HepG2 (cell line): ENCODE measurements around the gene PDE9A. TPM values are rescaled to one million over a fixed set of nuclear protein-coding genes. Genes with fewer than 3 reads are reported as not detected.
"Not testable (repeated sequence)": the region's sequence is repeated elsewhere in the genome, so short reads cannot be mapped to it uniquely, and the experiment has no call there.

Experiments
- ATAC-seq: fragments of 200-7000 bp; cut with Tn5 transposase; 3 replicates; pipeline ENCODE4 v1.9.1; 2020; ENCODE audit warnings: mild to moderate bottlenecking, moderate library complexity
- BruUV-seq: library from RNA; stranded (reverse); fragments of 400-500 nt; replicated peaks from 2 replicates; lab custom pipeline; 2021; lab: Mats Ljungman, UMichigan
- CTCF ChIA-PET: fragments of 300-600 bp; formaldehyde crosslinking; extraction: SDS; loops from one replicate; lab custom pipeline; 2021; ENCODE audit warnings: low total read pairs, inconsistent platforms, low intra/inter-chr PET ratio; lab: Yijun Ruan, JAX
- POLR2A ChIA-PET: fragments of 350-600 bp; sonication (Branson Sonifier 250); formaldehyde crosslinking; loops from one replicate; lab custom pipeline; 2020; ENCODE audit warnings: antibody characterized with exemption, inconsistent platforms; lab: Yijun Ruan, JAX
- DNase-seq: peaks from one replicate; pipeline ENCODE4 v3.0.0-alpha.2; 2015; ENCODE audit warnings: low spot score
- FAIRE-seq: peaks from 3 replicates; lab custom pipeline; 2011; peaks lifted over from hg19 to GRCh38; lab: Jason Lieb, UNC
- H2AFZ ChIP-seq: one replicate; pipeline ENCODE4 v1.6.1; 2011; ENCODE audit warnings: low read length, inconsistent platforms
- H3K27ac ChIP-seq: fragments of 300-600 bp; 3 replicates; pipeline ENCODE4 v1.8.0; 2011; ENCODE audit warnings: mixed run types, mild to moderate bottlenecking, mixed read lengths, low read length, inconsistent platforms; ENCODE audit not compliant: insufficient read depth; ENCODE audit errors: extremely low read length
- H3K27me3 ChIP-seq, 2 experiments: fragments of 200-600 bp in 1 of 2; 2 replicates in 1 of 2; 3 replicates in 1 of 2; pipeline versions ENCODE4 v1.6.0 to v1.8.0; 2011; ENCODE audit warnings: low read length in 2 of 2, mild to moderate bottlenecking in 2 of 2, moderate library complexity in 2 of 2, inconsistent platforms in 1 of 2; ENCODE audit not compliant: insufficient read depth in 2 of 2, control insufficient read depth in 1 of 2
- H3K36me3 ChIP-seq, 2 experiments: fragments of 200-600 bp in 1 of 2; replicated peaks in 1 of 2; 2 replicates in 1 of 2; 3 replicates in 1 of 2; pipeline versions ENCODE4 v1.5.1 to v1.8.0; 2011; ENCODE audit warnings: low read length in 2 of 2, inconsistent platforms in 1 of 2; ENCODE audit not compliant: insufficient read depth in 2 of 2, control insufficient read depth in 1 of 2
- H3K4me1 ChIP-seq: 2 replicates; pipeline ENCODE4 v1.5.1; 2012; ENCODE audit warnings: low read length, inconsistent platforms; ENCODE audit not compliant: insufficient read depth
- H3K4me2 ChIP-seq: 2 replicates; pipeline ENCODE4 v1.6.0; 2011; ENCODE audit warnings: low read depth, low read length, inconsistent platforms
- H3K4me3 ChIP-seq, 3 experiments: fragments of 200-600 bp in 1 of 3; sonication (generic), shearing (Covaris generic) in 1 of 3; replicated peaks in 1 of 3; 2 replicates each; pipeline ENCODE4 v1.5.1; 2011 to 2016; ENCODE audit warnings: low read length in 3 of 3, inconsistent platforms in 2 of 3, low read depth in 2 of 3, mild to moderate bottlenecking in 2 of 3, control low read depth in 1 of 3, mixed read lengths in 1 of 3; ENCODE audit not compliant: insufficient read depth in 1 of 3
- H3K79me2 ChIP-seq: one replicate; pipeline ENCODE4 v1.6.1; 2011; ENCODE audit warnings: low read length, inconsistent platforms; ENCODE audit not compliant: insufficient read depth
- H3K9ac ChIP-seq: 2 replicates; pipeline ENCODE4 v1.6.0; 2011; ENCODE audit warnings: mild to moderate bottlenecking, low read depth, low read length, inconsistent platforms; ENCODE audit not compliant: insufficient read depth
- H3K9me3 ChIP-seq: 2 replicates; pipeline ENCODE4 v1.5.1; 2012; ENCODE audit warnings: mild to moderate bottlenecking, low read length
- H4K20me1 ChIP-seq: 2 replicates; pipeline ENCODE4 v1.6.0; 2011; ENCODE audit warnings: inconsistent platforms, mild to moderate bottlenecking, low read length, moderate library complexity; ENCODE audit not compliant: insufficient read depth
- ARNTL ChIP-seq: sonication (generic); formaldehyde crosslinking; IDR thresholded peaks from 2 replicates; pipeline ENCODE4 v1.4.0; 2020; ENCODE audit warnings: mild to moderate bottlenecking, missing genetic modification reagents
- NR2F1 ChIP-seq, 2 experiments: fragments of 450-650 bp in 1 of 2; formaldehyde crosslinking in 1 of 2; IDR thresholded peaks; 2 replicates each; pipeline versions ENCODE4 v1.5.0 to v1.6.1; 2016 to 2020; ENCODE audit warnings: mild to moderate bottlenecking in 1 of 2, missing compliant biosample characterization in 1 of 2, missing genetic modification reagents in 1 of 2, moderate library complexity in 1 of 2
- PHF21A ChIP-seq: sonication (generic); formaldehyde crosslinking; IDR thresholded peaks from 2 replicates; pipeline ENCODE4 v1.5.0; 2020; ENCODE audit warnings: mild to moderate bottlenecking, missing genetic modification reagents
- RFXAP ChIP-seq: sonication (generic); formaldehyde crosslinking; IDR thresholded peaks from 2 replicates; pipeline ENCODE4 v1.4.0; 2020; ENCODE audit warnings: missing genetic modification reagents, borderline replicate concordance
- ZFP1 ChIP-seq: IDR thresholded peaks from 2 replicates; pipeline ENCODE4 v1.6.1; 2016
- ZFP90 ChIP-seq: sonication (generic); formaldehyde crosslinking; IDR thresholded peaks from 2 replicates; pipeline ENCODE4 v1.8.0; 2022; ENCODE audit warnings: missing genetic modification reagents, mild to moderate bottlenecking, inconsistent platforms, borderline replicate concordance
- ZNF124 ChIP-seq: sonication (generic); formaldehyde crosslinking; IDR thresholded peaks from 2 replicates; pipeline ENCODE4 v1.4.0; 2020; ENCODE audit warnings: missing genetic modification reagents
- ZNF772 ChIP-seq: sonication (generic); formaldehyde crosslinking; IDR thresholded peaks from 2 replicates; pipeline ENCODE4 v1.5.0; 2020; ENCODE audit warnings: mild to moderate bottlenecking, missing genetic modification reagents
- ZNF788 ChIP-seq: sonication (generic); formaldehyde crosslinking; IDR thresholded peaks from 2 replicates; pipeline ENCODE4 v1.5.0; 2020; ENCODE audit warnings: mild to moderate bottlenecking, missing genetic modification reagents, borderline replicate concordance
- ZSCAN31 ChIP-seq: sonication (generic); formaldehyde crosslinking; IDR thresholded peaks from 2 replicates; pipeline ENCODE4 v1.5.0; 2020; ENCODE audit warnings: low read depth, mild to moderate bottlenecking, missing genetic modification reagents
- WGBS: methylation state at CpG from one replicate; pipeline ENCODE4 v1.1.6; 2017; ENCODE audit warnings: low lambda C conversion rate; 5-methylcytosine and 5-hydroxymethylcytosine counted together
- in situ Hi-C: cut with HindIII; loops from 2 replicates; pipeline ENCODE4 v1.10.0; 2017; ENCODE audit warnings: low pct_unique_long_range_greater_than_20kb; ENCODE audit not compliant: extremely low pct_ligation_motif_present
- intact Hi-C: fragments of 100-400 bp; cut with micrococcal nuclease; formaldehyde crosslinking; loops from one replicate; pipeline ENCODE4 v1.10.0; 2022; ENCODE audit not compliant: unreplicated experiment
- polyA plus RNA-seq, 8 experiments: library from polyadenylated mRNA; depleted of rRNA in 3 of 8; stranded (reverse) in 7 of 8; unstranded in 1 of 8; fragments of >200 nt; fragmentation: Illumina TruSeq in 4 of 8; extraction: Trizol in 4 of 8; gene quantifications; 2 replicates each; pipeline versions ENCODE4 v1.2.1 to v1.2.3, GENCODE V29; 2011 to 2016; ENCODE audit warnings: low read depth in 4 of 8, missing spikeins in 1 of 8, mixed read lengths in 1 of 8; ENCODE audit not compliant: insufficient read depth in 1 of 8
- total RNA-seq, 5 experiments: library from RNA; depleted of rRNA; stranded (reverse); fragments of >200 nt; fragmentation: Illumina TruSeq; extraction: Trizol; gene quantifications; 2 replicates each; pipeline ENCODE4 v1.2.3, GENCODE V29; 2016; ENCODE audit warnings: low read depth in 1 of 5
- TF ChIP-seq, protein P1 (sequence below): IDR thresholded peaks from 2 replicates; pipeline ENCODE4 v1.6.1; 2016; ENCODE audit warnings: missing genetic modification reagents, missing compliant biosample characterization
- TF ChIP-seq, protein P2 (sequence below): IDR thresholded peaks from 2 replicates; pipeline ENCODE4 v1.6.1; 2016; ENCODE audit warnings: low read depth
- TF ChIP-seq, protein P3 (sequence below): sonication (generic); formaldehyde crosslinking; IDR thresholded peaks from 2 replicates; pipeline ENCODE4 v1.5.1; 2020; ENCODE audit warnings: mild to moderate bottlenecking, missing genetic modification reagents, borderline replicate concordance
- TF ChIP-seq, protein P4 (sequence below): sonication (generic); formaldehyde crosslinking; IDR thresholded peaks from 2 replicates; pipeline ENCODE4 v1.4.0; 2020; ENCODE audit warnings: missing genetic modification reagents, borderline replicate concordance

The PDE9A gene
- total and polyA plus RNA-seq, 2 of the 13 experiments (the other 11 are each of a cell fraction or from before 2014, with no cell fraction given): 4.6 to 19.7 TPM

DNA sequence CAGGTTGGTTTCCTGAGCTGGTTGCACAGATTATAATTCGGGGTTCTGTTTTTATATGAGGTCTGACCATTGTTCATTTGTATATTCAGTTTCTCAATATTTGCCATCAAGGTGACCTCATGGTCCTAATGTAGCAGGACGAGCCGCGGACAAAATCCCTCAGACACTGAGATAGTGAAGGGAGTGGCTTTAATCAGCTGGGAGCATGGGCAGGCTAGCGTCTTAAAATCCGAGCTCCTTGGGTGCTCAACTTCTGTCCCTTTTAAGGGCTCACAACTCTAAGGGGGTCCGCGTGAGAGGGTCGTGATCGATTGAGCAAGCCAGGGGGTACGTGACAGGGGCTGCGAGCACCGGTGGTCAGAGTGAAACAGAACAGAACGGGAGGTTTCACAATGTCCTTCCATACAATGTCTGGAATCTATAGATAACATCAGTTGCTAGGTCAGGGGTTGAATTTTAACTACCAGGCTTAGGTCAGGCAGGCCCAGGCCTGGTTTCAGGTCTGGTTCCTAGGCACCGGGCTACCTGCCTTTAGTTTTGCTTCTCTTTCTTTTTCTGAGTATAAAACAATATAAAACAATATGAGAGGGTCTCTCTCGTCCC is 154.0 kb downstream of the PDE9A start:
- intact Hi-C loops, H2AFZ ChIP-seq, H3K36me3 ChIP-seq, H3K79me2 ChIP-seq, BruUV-seq, CTCF ChIA-PET, H4K20me1 ChIP-seq, H3K27me3 ChIP-seq, H3K9me3 ChIP-seq: not testable (repeated sequence)
- peak; percentile 45 for DNase-seq
- Histone ChIP-seq H3K4me1 (peaks cover 35% of the 10 kb centered on the region), H3K27ac (peak overlapping the region; percentile 51), H3K9ac (peak overlapping the region; percentile 41), H3K4me3 (peak overlapping the region in 2 of 3 experiments; percentile 29 to 39; a peak in 3 of 6 replicates), H3K4me2 (peak overlapping the region; percentile 68)
- in situ Hi-C loops: loop anchor here (10.0 kb wide), 1 partner anchor 103 kb away; no protein-coding TSS in a partner anchor
- WGBS: under 1% methylated on average over 13 of the region's 16 CpGs
- peak; percentile 85 for ATAC-seq
- POLR2A ChIA-PET: interaction anchor here (0.9 to 1.6 kb wide), 2 partner anchors 13 to 69 kb away, joined by 3 to 5 read pairs; no protein-coding TSS in a partner anchor
- peak; percentile 74 for FAIRE-seq
- TF ChIP-seq, protein P1, sequence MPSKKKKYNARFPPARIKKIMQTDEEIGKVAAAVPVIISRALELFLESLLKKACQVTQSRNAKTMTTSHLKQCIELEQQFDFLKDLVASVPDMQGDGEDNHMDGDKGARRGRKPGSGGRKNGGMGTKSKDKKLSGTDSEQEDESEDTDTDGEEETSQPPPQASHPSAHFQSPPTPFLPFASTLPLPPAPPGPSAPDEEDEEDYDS: peak; percentile 55; the same call in 1 of the 2 replicates
- TF ChIP-seq ARNTL (CRISPR knock-in tag): 0 out of 2 replicates have a peak, but pooled peaks have one; percentile 23
- TF ChIP-seq NR2F1 (CRISPR knock-in tag; IDR thresholded peaks at IDR 0.05): peak in 1 of 2 experiments; percentile 36; a peak in 1 of 4 replicates
- 0 out of 2 replicates have a peak, but pooled peaks have one; percentile 44 for TF ChIP-seq ZFP1 (CRISPR knock-in tag)
- 0 out of 2 replicates have a peak, but pooled peaks have one; percentile 23 for TF ChIP-seq ZNF772 (CRISPR knock-in tag)
- TF ChIP-seq PHF21A: peak; percentile 49
- TF ChIP-seq ZFP90 (CRISPR knock-in tag): peak; percentile 58; the same call in 1 of the 2 replicates
- TF ChIP-seq, protein P2, sequence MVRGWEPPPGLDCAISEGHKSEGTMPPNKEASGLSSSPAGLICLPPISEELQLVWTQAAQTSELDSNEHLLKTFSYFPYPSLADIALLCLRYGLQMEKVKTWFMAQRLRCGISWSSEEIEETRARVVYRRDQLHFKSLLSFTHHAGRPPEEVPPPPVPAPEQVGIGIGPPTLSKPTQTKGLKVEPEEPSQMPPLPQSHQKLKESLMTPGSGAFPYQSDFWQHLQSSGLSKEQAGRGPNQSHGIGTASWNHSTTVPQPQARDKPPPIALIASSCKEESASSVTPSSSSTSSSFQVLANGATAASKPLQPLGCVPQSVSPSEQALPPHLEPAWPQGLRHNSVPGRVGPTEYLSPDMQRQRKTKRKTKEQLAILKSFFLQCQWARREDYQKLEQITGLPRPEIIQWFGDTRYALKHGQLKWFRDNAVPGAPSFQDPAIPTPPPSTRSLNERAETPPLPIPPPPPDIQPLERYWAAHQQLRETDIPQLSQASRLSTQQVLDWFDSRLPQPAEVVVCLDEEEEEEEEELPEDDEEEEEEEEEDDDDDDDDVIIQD: 0 out of 2 replicates have a peak, but pooled peaks have one; percentile 14
- TF ChIP-seq, protein P3, sequence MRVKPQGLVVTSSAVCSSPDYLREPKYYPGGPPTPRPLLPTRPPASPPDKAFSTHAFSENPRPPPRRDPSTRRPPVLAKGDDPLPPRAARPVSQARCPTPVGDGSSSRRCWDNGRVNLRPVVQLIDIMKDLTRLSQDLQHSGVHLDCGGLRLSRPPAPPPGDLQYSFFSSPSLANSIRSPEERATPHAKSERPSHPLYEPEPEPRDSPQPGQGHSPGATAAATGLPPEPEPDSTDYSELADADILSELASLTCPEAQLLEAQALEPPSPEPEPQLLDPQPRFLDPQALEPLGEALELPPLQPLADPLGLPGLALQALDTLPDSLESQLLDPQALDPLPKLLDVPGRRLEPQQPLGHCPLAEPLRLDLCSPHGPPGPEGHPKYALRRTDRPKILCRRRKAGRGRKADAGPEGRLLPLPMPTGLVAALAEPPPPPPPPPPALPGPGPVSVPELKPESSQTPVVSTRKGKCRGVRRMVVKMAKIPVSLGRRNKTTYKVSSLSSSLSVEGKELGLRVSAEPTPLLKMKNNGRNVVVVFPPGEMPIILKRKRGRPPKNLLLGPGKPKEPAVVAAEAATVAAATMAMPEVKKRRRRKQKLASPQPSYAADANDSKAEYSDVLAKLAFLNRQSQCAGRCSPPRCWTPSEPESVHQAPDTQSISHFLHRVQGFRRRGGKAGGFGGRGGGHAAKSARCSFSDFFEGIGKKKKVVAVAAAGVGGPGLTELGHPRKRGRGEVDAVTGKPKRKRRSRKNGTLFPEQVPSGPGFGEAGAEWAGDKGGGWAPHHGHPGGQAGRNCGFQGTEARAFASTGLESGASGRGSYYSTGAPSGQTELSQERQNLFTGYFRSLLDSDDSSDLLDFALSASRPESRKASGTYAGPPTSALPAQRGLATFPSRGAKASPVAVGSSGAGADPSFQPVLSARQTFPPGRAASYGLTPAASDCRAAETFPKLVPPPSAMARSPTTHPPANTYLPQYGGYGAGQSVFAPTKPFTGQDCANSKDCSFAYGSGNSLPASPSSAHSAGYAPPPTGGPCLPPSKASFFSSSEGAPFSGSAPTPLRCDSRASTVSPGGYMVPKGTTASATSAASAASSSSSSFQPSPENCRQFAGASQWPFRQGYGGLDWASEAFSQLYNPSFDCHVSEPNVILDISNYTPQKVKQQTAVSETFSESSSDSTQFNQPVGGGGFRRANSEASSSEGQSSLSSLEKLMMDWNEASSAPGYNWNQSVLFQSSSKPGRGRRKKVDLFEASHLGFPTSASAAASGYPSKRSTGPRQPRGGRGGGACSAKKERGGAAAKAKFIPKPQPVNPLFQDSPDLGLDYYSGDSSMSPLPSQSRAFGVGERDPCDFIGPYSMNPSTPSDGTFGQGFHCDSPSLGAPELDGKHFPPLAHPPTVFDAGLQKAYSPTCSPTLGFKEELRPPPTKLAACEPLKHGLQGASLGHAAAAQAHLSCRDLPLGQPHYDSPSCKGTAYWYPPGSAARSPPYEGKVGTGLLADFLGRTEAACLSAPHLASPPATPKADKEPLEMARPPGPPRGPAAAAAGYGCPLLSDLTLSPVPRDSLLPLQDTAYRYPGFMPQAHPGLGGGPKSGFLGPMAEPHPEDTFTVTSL (CRISPR knock-in tag): 0 out of 2 replicates have a peak, but pooled peaks have one; percentile 17
- peak; percentile 61; the same call in 1 of the 2 replicates for TF ChIP-seq ZNF788 (CRISPR knock-in tag)
- TF ChIP-seq, protein P4, sequence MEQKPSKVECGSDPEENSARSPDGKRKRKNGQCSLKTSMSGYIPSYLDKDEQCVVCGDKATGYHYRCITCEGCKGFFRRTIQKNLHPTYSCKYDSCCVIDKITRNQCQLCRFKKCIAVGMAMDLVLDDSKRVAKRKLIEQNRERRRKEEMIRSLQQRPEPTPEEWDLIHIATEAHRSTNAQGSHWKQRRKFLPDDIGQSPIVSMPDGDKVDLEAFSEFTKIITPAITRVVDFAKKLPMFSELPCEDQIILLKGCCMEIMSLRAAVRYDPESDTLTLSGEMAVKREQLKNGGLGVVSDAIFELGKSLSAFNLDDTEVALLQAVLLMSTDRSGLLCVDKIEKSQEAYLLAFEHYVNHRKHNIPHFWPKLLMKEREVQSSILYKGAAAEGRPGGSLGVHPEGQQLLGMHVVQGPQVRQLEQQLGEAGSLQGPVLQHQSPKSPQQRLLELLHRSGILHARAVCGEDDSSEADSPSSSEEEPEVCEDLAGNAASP (CRISPR knock-in tag): peak; percentile 43; the same call in 1 of the 2 replicates
- peak; percentile 42; the same call in 1 of the 2 replicates for TF ChIP-seq ZSCAN31 (CRISPR knock-in tag)
- TF ChIP-seq ZNF124: 0 out of 2 replicates have a peak, but pooled peaks have one; percentile 28
- TF ChIP-seq RFXAP: 0 out of 2 replicates have a peak, but pooled peaks have one; percentile 54
